Type B pancreatic cell (in vitro differentiated cells): Measurements from ENCODE around the gene F2RL1. TPM values are rescaled to one million over a fixed set of nuclear protein-coding genes. Genes with fewer than 3 reads are reported as not detected.
"Not testable (repeated sequence)": the region's sequence is repeated elsewhere in the genome, so short reads cannot be mapped to it uniquely, and the experiment has no call there.

Source experiments
- DNase-seq: peaks from one replicate; pipeline ENCODE4 v3.0.0; 2021; ENCODE audit warnings: mixed read lengths; ENCODE audit not compliant: unreplicated experiment; ENCODE audit errors: extremely low spot score
- H3K27ac Mint-ChIP-seq: 2 replicates; pipeline ENCODE4 v1.8.0; 2021; ENCODE audit warnings: mild to moderate bottlenecking, mixed read lengths
- H3K27me3 Mint-ChIP-seq: 2 replicates; pipeline ENCODE4 v1.8.0; 2021; ENCODE audit warnings: mixed read lengths
- H3K36me3 Mint-ChIP-seq: 2 replicates; pipeline ENCODE4 v1.8.0; 2021; ENCODE audit warnings: mixed read lengths
- H3K4me1 Mint-ChIP-seq: one replicate; pipeline ENCODE4 v1.8.0; 2021; ENCODE audit warnings: mixed read lengths; ENCODE audit not compliant: unreplicated experiment
- H3K4me3 Mint-ChIP-seq: 2 replicates; pipeline ENCODE4 v1.8.0; 2021; ENCODE audit warnings: mild to moderate bottlenecking, mixed read lengths
- H3K9me3 Mint-ChIP-seq: 2 replicates; pipeline ENCODE4 v1.8.0; 2021; ENCODE audit warnings: mixed read lengths
- CTCF ChIP-seq: fragments of 200-600 bp; sonication (generic); conservative IDR thresholded peaks from 2 replicates; pipeline ENCODE4 v1.5.0; 2021; ENCODE audit warnings: antibody characterized with exemption, mild to moderate bottlenecking
- total RNA-seq: library from RNA; stranded (reverse); gene quantifications from 2 replicates; pipeline ENCODE4 v1.2.1, GENCODE V29; 2021; ENCODE audit warnings: low replicate concordance

Gene F2RL1
- total RNA-seq, 1 donor from 2014 or later, result 10.9 TPM

GRCh38 chr5:76816110-76816831 lies 2.6 kb upstream of the F2RL1 start:
- Mint-ChIP-seq H3K27me3 (peaks cover 56% of the 10 kb centered on the region), H3K4me1 (peaks cover 20% of the 10 kb centered on the region), H3K27ac (no peak overlapping the region), H3K4me3 (no peak overlapping the region), H3K9me3 (peaks cover under 1% of the 10 kb centered on the region), H3K36me3 (no peaks in the 10 kb centered on the region)
- TF ChIP-seq CTCF, result no peak
- no peak for DNase-seq

GRCh38 chr5:76819851-76820525 lies 1.2 kb downstream of the F2RL1 start:
- peak overlapping the region; percentile 89 for H3K4me3 Mint-ChIP-seq
- H3K27ac Mint-ChIP-seq, result peak overlapping the region; percentile 73
- no peak for TF ChIP-seq CTCF
- H3K4me1 Mint-ChIP-seq, result peaks cover 20% of the 10 kb centered on the region
- no peaks in the 10 kb centered on the region for H3K36me3 Mint-ChIP-seq
- peaks cover 65% of the 10 kb centered on the region for H3K27me3 Mint-ChIP-seq
- no peak for DNase-seq
- no peaks in the 10 kb centered on the region for H3K9me3 Mint-ChIP-seq

- no peaks in the 10 kb centered on the region for H3K36me3 Mint-ChIP-seq
- TF ChIP-seq CTCF, result no peak
- DNase-seq, result no peak
- H3K27me3 Mint-ChIP-seq, result peaks cover 62% of the 10 kb centered on the region
- H3K4me3 Mint-ChIP-seq, result peak overlapping the region; percentile 89
- H3K4me1 Mint-ChIP-seq, result peaks cover 20% of the 10 kb centered on the region
- no peaks in the 10 kb centered on the region for H3K9me3 Mint-ChIP-seq
- peak overlapping the region; percentile 73 for H3K27ac Mint-ChIP-seq
Measured at GRCh38 chr5:76820526-76820890, 1.7 kb downstream of the F2RL1 start.

GRCh38 chr5:76821136-76821535 lies 2.3 kb downstream of the F2RL1 start:
- Mint-ChIP-seq H3K4me3 (peak overlapping the region; percentile 89), H3K27ac (peak overlapping the region; percentile 73), H3K4me1 (peaks cover 20% of the 10 kb centered on the region), H3K36me3 (no peaks in the 10 kb centered on the region), H3K27me3 (peaks cover 55% of the 10 kb centered on the region), H3K9me3 (no peaks in the 10 kb centered on the region)
- no peak for TF ChIP-seq CTCF
- DNase-seq, result no peak

- H3K4me3 Mint-ChIP-seq, result peak overlapping the region; percentile 44
- peaks cover 20% of the 10 kb centered on the region for H3K4me1 Mint-ChIP-seq
- peaks cover 45% of the 10 kb centered on the region for H3K27me3 Mint-ChIP-seq
- H3K27ac Mint-ChIP-seq, H3K9me3 Mint-ChIP-seq, H3K36me3 Mint-ChIP-seq, DNase-seq: not testable (repeated sequence)
Measured at GRCh38 chr5:76822105-76822731, 3.4 kb downstream of the F2RL1 start.

- H3K27me3 Mint-ChIP-seq, DNase-seq, H3K4me3 Mint-ChIP-seq, H3K9me3 Mint-ChIP-seq, H3K36me3 Mint-ChIP-seq, H3K4me1 Mint-ChIP-seq: not testable (repeated sequence)
- peak overlapping the region; percentile 15 for H3K27ac Mint-ChIP-seq
Measured at GRCh38 chr5:76826416-76826815, 7.6 kb downstream of the F2RL1 start.
